Neural cell (in vitro differentiated cells): ENCODE measurements around the gene KCNJ12.

ENCODE experiments used
- CTCF ChIP-seq: fragments of 450-650 bp; IDR thresholded peaks from 2 replicates; pipeline ENCODE4 v1.5.1; 2014; ENCODE audit warnings: antibody characterized with exemption, mild to moderate bottlenecking, moderate library complexity; ENCODE audit not compliant: poor library complexity, severe bottlenecking
- EP300 ChIP-seq: fragments of 450-650 bp; conservative IDR thresholded peaks from 2 replicates; pipeline ENCODE4 v1.6.1; 2014; ENCODE audit warnings: antibody characterized with exemption, mild to moderate bottlenecking, moderate library complexity; ENCODE audit not compliant: poor library complexity, severe bottlenecking
- EZH2 ChIP-seq: fragments of 200-600, 300-800 bp; shearing (Covaris generic), sonication (generic); IDR thresholded peaks from 2 replicates; pipeline ENCODE4 v1.6.1; 2014; ENCODE audit warnings: antibody characterized with exemption, low read length, borderline replicate concordance, mild to moderate bottlenecking; ENCODE audit not compliant: insufficient read depth, poor library complexity, severe bottlenecking
- POLR2AphosphoS5 ChIP-seq: IDR thresholded peaks from 2 replicates; pipeline ENCODE4 v1.6.1; 2012
- REST ChIP-seq: IDR thresholded peaks from 2 replicates; pipeline ENCODE4 v1.6.1; 2012; ENCODE audit warnings: borderline replicate concordance
- SMC3 ChIP-seq: fragments of 450-650 bp; conservative IDR thresholded peaks from 2 replicates; pipeline ENCODE4 v1.6.1; 2014; ENCODE audit warnings: antibody characterized with exemption, mild to moderate bottlenecking, moderate library complexity; ENCODE audit not compliant: poor library complexity

GRCh38 chr17:21458054-21458453 lies 81.9 kb downstream of the KCNJ12 start:
- TF ChIP-seq EZH2 (no peak), EP300 (no peak), CTCF (no peak), REST (no peak), POLR2AphosphoS5 (no peak), SMC3 (no peak)
